ENCODE measurements around the gene OPHN1. TPM values are rescaled to one million over a fixed set of nuclear protein-coding genes. Genes with fewer than 3 reads are reported as not detected.

OPHN1 gene
- total and polyA plus RNA-seq, 2 donors (not counting 3 experiments of a cell fraction or from before 2014, with no cell fraction given): 3.9 to 6.7 TPM

GRCh38 chrX:68286980-68287379, 146.3 kb downstream of the OPHN1 start:
- CTCF ChIA-PET: no interaction called here
- H3K27me3 ChIP-seq (ENCODE audit: control insufficient read depth in 2 of 2, insufficient read depth in 2 of 2, low read length in 2 of 2): no peaks in the 10 kb centered on the region
- intact Hi-C loops (cut with micrococcal nuclease): no loop called here
- DNase-seq (ENCODE audit: low read depth, low spot score) (no peak), FAIRE-seq (no peak)
- H3K9me3 ChIP-seq (replicated peaks; ENCODE audit: control insufficient read depth, insufficient read depth, low read length): no peaks in the 10 kb centered on the region
- H3K4me2 ChIP-seq (ENCODE audit: insufficient read depth, low read length): no peak overlapping the region
- no peaks in the 10 kb centered on the region for H3K79me2 ChIP-seq (ENCODE audit: control insufficient read depth, insufficient read depth, low read length)
- no peak overlapping the region for H3K27ac ChIP-seq (ENCODE audit: insufficient read depth, low read depth, low read length)
- H3K9ac ChIP-seq (replicated peaks; ENCODE audit: extremely low read depth, insufficient read depth, low read length): no peak overlapping the region
- H3K9me1 ChIP-seq (replicated peaks; ENCODE audit: control insufficient read depth, extremely low read depth, insufficient read depth, low read length): no peaks in the 10 kb centered on the region
- POLR2A ChIA-PET: no interaction called here
- dilution Hi-C loops (cut with MboI; ENCODE audit: extremely low pct_ligation_motif_present, low sequenced_read_pairs): no loop called here
- TF ChIP-seq JUN (IDR thresholded peaks at IDR 0.05; ENCODE audit: borderline replicate concordance, insufficient read depth, insufficient read length, low read depth) (no peak), FOS (IDR thresholded peaks at IDR 0.05; ENCODE audit: borderline replicate concordance, insufficient read depth, low read length) (no peak), GATA2 (IDR thresholded peaks at IDR 0.05; ENCODE audit: insufficient read depth, insufficient read length, low read depth, low read length) (no peak), EZH2 (IDR thresholded peaks at IDR 0.05; ENCODE audit: borderline replicate concordance, low read depth, low read length, severe bottlenecking) (no peak), CTCF (IDR thresholded peaks at IDR 0.05; ENCODE audit: extremely low read depth in 1 of 2, insufficient read depth in 1 of 2, low read depth in 1 of 2, low read length in 2 of 2) (no peak), MYC (IDR thresholded peaks at IDR 0.05; ENCODE audit: low read depth, low read length) (no peak), POLR2AphosphoS5 (IDR thresholded peaks at IDR 0.05; ENCODE audit: insufficient read depth, low read depth, low read length) (no peak), MAX (IDR thresholded peaks at IDR 0.05; ENCODE audit: insufficient read depth, insufficient read length) (no peak), POLR2A (IDR thresholded peaks at IDR 0.05; ENCODE audit: low read depth, low read length) (no peak)
- H3K36me3 ChIP-seq (ENCODE audit: control insufficient read depth in 2 of 2, extremely low read depth in 1 of 2, insufficient read depth in 2 of 2, low read length in 2 of 2): no peaks in the 10 kb centered on the region
- no TSS peak for BruUV-seq (replicated peaks)
- H3K4me1 ChIP-seq (ENCODE audit: control insufficient read depth, extremely low read depth, insufficient read depth, low read length): peaks cover 3% of the 10 kb centered on the region
- no peak overlapping the region for H2AFZ ChIP-seq (ENCODE audit: low read depth, low read length)
- no peaks in the 10 kb centered on the region for H4K20me1 ChIP-seq (replicated peaks; ENCODE audit: control insufficient read depth, extremely low read depth, insufficient read depth, low read length)
- H3K4me3 ChIP-seq (replicated peaks in 1 of 3; ENCODE audit: insufficient read depth in 1 of 3, low read depth in 1 of 3, low read length in 3 of 3): no peak overlapping the region

Data from endothelial cell of umbilical vein (primary cell).